Neural progenitor cell (in vitro differentiated cells): ENCODE data around the gene HTT. TPM values are rescaled to one million over a fixed set of nuclear protein-coding genes. Genes with fewer than 3 reads are reported as not detected.

Source experiments
- DNase-seq: peaks from one replicate; pipeline ENCODE4 v3.0.0-alpha.2; 2016; ENCODE audit warnings: low spot score
- H2AFZ ChIP-seq: fragments of 200-600 bp; sonication (generic); replicated peaks from 2 replicates; pipeline ENCODE4 v1.6.1; 2016; ENCODE audit warnings: antibody characterized with exemption
- H3F3A ChIP-seq: fragments of 200-600 bp; sonication (generic); 2 replicates; pipeline ENCODE4 v1.6.1; 2016; ENCODE audit warnings: antibody characterized with exemption, low read depth
- H3K27ac ChIP-seq: fragments of 200-600 bp; sonication (generic); 2 replicates; pipeline ENCODE4 v1.5.1; 2016; ENCODE audit warnings: mild to moderate bottlenecking
- H3K27me3 ChIP-seq: fragments of 200-600 bp; sonication (generic); 2 replicates; pipeline ENCODE4 v1.6.1; 2016; ENCODE audit warnings: mild to moderate bottlenecking, moderate library complexity
- H3K36me3 ChIP-seq: fragments of 200-600 bp; sonication (generic); 2 replicates; pipeline ENCODE4 v1.5.1; 2016
- H3K4me1 ChIP-seq: fragments of 200-600 bp; sonication (generic); 2 replicates; pipeline ENCODE4 v1.6.1; 2016; ENCODE audit warnings: mixed run types
- H3K4me2 ChIP-seq: fragments of 200-600 bp; sonication (generic); 2 replicates; pipeline ENCODE4 v1.6.1; 2016
- H3K4me3 ChIP-seq: fragments of 200-600 bp; sonication (generic); 2 replicates; pipeline ENCODE4 v1.5.1; 2016
- H3K79me2 ChIP-seq: fragments of 200-600 bp; sonication (generic); 2 replicates; pipeline ENCODE4 v1.6.1; 2016; ENCODE audit warnings: low read depth
- H3K9ac ChIP-seq: fragments of 200-600 bp; sonication (generic); 2 replicates; pipeline ENCODE4 v1.6.1; 2016
- H3K9me3 ChIP-seq: fragments of 200-600 bp; sonication (generic); 2 replicates; pipeline ENCODE4 v1.5.1; 2016; ENCODE audit warnings: low read depth
- H4K20me1 ChIP-seq: fragments of 200-600 bp; sonication (generic); 2 replicates; pipeline ENCODE4 v1.6.1; 2016; ENCODE audit warnings: low read depth
- H3K27ac Mint-ChIP-seq: 3 replicates; pipeline ENCODE4 v1.8.0; 2021; ENCODE audit warnings: mixed read lengths
- H3K27me3 Mint-ChIP-seq: 2 replicates; pipeline ENCODE4 v1.8.0; 2022; ENCODE audit warnings: low read depth, mild to moderate bottlenecking, inconsistent platforms, moderate library complexity, mixed read lengths; ENCODE audit not compliant: insufficient read depth
- H3K36me3 Mint-ChIP-seq: 3 replicates; pipeline ENCODE4 v1.8.0; 2021; ENCODE audit warnings: mixed read lengths
- H3K4me1 Mint-ChIP-seq: 3 replicates; pipeline ENCODE4 v1.8.0; 2021; ENCODE audit warnings: mixed read lengths
- H3K4me3 Mint-ChIP-seq: 3 replicates; pipeline ENCODE4 v1.8.0; 2021; ENCODE audit warnings: mild to moderate bottlenecking, moderate library complexity, mixed read lengths
- H3K9me3 Mint-ChIP-seq: 3 replicates; pipeline ENCODE4 v1.8.0; 2020; ENCODE audit warnings: mixed read lengths
- CTCF ChIP-seq: fragments of 200-600 bp; sonication (generic); IDR thresholded peaks from 2 replicates; pipeline ENCODE4 v1.5.1; 2017; ENCODE audit warnings: antibody characterized with exemption, mild to moderate bottlenecking
- EZH2 ChIP-seq: fragments of 200-600 bp; sonication (generic); IDR thresholded peaks from 2 replicates; pipeline ENCODE4 v1.6.1; 2017; ENCODE audit warnings: antibody characterized with exemption, mild to moderate bottlenecking, moderate library complexity
- EZH2phosphoT487 ChIP-seq: fragments of 200-600 bp; sonication (generic); IDR thresholded peaks from 2 replicates; pipeline ENCODE4 v1.6.1; 2017; ENCODE audit warnings: antibody characterized with exemption
- total RNA-seq: library from RNA; depleted of rRNA; stranded (reverse); fragments of >200 nt; gene quantifications from 2 replicates; pipeline ENCODE4 v1.2.3, GENCODE V29; 2015; ENCODE audit warnings: low replicate concordance

HTT gene
- total RNA-seq, 1 donor from 2014 or later: 38.9 TPM

- Histone ChIP-seq H3K4me1 (no peaks in the 10 kb centered on the region), H3K4me3 (no peak within 1 kb of the TSS), H3K9me3 (no peaks in the 10 kb centered on the region), H3K27ac (no peak within 1 kb of the TSS), H3F3A (no peaks in the 10 kb centered on the region), H3K4me2 (no peak within 1 kb of the TSS), H3K36me3 (no peaks in the 10 kb centered on the region), H3K9ac (no peak within 1 kb of the TSS), H3K27me3 (no peaks in the 10 kb centered on the region), H2AFZ (no peak within 1 kb of the TSS), H3K79me2 (no peaks in the 10 kb centered on the region), H4K20me1 (no peaks in the 10 kb centered on the region)
- H3K36me3 Mint-ChIP-seq: no peaks in the 10 kb centered on the region
- DNase-seq: peak; percentile 38
- H3K27ac Mint-ChIP-seq: peak within 1 kb of the TSS; percentile 88
- no peak within 1 kb of the TSS for H3K4me3 Mint-ChIP-seq
- no peaks in the 10 kb centered on the region for H3K9me3 Mint-ChIP-seq
- H3K4me1 Mint-ChIP-seq: peaks cover 5% of the 10 kb centered on the region
- no peaks in the 10 kb centered on the region for H3K27me3 Mint-ChIP-seq
- TF ChIP-seq EZH2 (no peak), EZH2phosphoT487 (no peak), CTCF (no peak)
Observed at GRCh38 chr4:3248811-3249661, 174.6 kb downstream of the HTT start, which contains the start of gene MSANTD1. MSANTD1 (plus strand) TSS chr4:3249159; CDS start chr4:3249223, 64 bp downstream.

- no peaks in the 10 kb centered on the region for H3K27me3 ChIP-seq
- H3K4me3 Mint-ChIP-seq: no peak overlapping the region
- no peak for DNase-seq
- no peaks in the 10 kb centered on the region for H3K27me3 Mint-ChIP-seq
- H3K9me3 ChIP-seq: no peaks in the 10 kb centered on the region
- H3K79me2 ChIP-seq: no peaks in the 10 kb centered on the region
- H3F3A ChIP-seq: no peaks in the 10 kb centered on the region
- no peak overlapping the region for H3K4me2 ChIP-seq
- H3K4me3 ChIP-seq: no peak overlapping the region
- H3K9me3 Mint-ChIP-seq: no peaks in the 10 kb centered on the region
- H3K9ac ChIP-seq: no peak overlapping the region
- TF ChIP-seq EZH2phosphoT487: no peak
- TF ChIP-seq EZH2: no peak
- TF ChIP-seq CTCF: no peak
- no peaks in the 10 kb centered on the region for H4K20me1 ChIP-seq
- H3K27ac ChIP-seq: no peak overlapping the region
- no peaks in the 10 kb centered on the region for H3K4me1 ChIP-seq
- H2AFZ ChIP-seq: no peak overlapping the region
- H3K36me3 Mint-ChIP-seq: no peaks in the 10 kb centered on the region
- peaks cover 6% of the 10 kb centered on the region for H3K4me1 Mint-ChIP-seq
- peak overlapping the region; percentile 25 for H3K27ac Mint-ChIP-seq
- no peaks in the 10 kb centered on the region for H3K36me3 ChIP-seq
Observed at GRCh38 chr4:3249711-3250437, 175.4 kb downstream of the HTT start.

GRCh38 chr4:3250438-3250955, 176.0 kb downstream of the HTT start:
- no peak for DNase-seq
- Mint-ChIP-seq H3K4me3 (no peak overlapping the region), H3K4me1 (peaks cover 6% of the 10 kb centered on the region), H3K36me3 (no peaks in the 10 kb centered on the region), H3K27ac (peak overlapping the region; percentile 25), H3K9me3 (no peaks in the 10 kb centered on the region), H3K27me3 (no peaks in the 10 kb centered on the region)
- H3K36me3 ChIP-seq: no peaks in the 10 kb centered on the region
- H3K9me3 ChIP-seq: no peaks in the 10 kb centered on the region
- no peaks in the 10 kb centered on the region for H4K20me1 ChIP-seq
- H3K27ac ChIP-seq: no peak overlapping the region
- TF ChIP-seq EZH2: no peak
- no peak for TF ChIP-seq CTCF
- TF ChIP-seq EZH2phosphoT487: no peak
- no peaks in the 10 kb centered on the region for H3K27me3 ChIP-seq
- H3K4me3 ChIP-seq: no peak overlapping the region
- H3F3A ChIP-seq: no peaks in the 10 kb centered on the region
- no peak overlapping the region for H3K4me2 ChIP-seq
- H3K4me1 ChIP-seq: no peaks in the 10 kb centered on the region
- no peak overlapping the region for H2AFZ ChIP-seq
- H3K79me2 ChIP-seq: no peaks in the 10 kb centered on the region
- H3K9ac ChIP-seq: no peak overlapping the region
